H1 (cell line): ENCODE data around the gene PA2G4. TPM values are rescaled to one million over a fixed set of nuclear protein-coding genes. Genes with fewer than 3 reads are reported as not detected.

Source experiments
- ASH2L ChIP-seq: fragments of 200-600, 300-600 bp; sonication (generic); IDR thresholded peaks from one replicate; pipeline ENCODE4 v1.7.1; 2017; ENCODE audit warnings: low read length
- BRCA1 ChIP-seq: IDR thresholded peaks from 2 replicates; pipeline ENCODE4 v1.6.1; 2012; ENCODE audit warnings: low read depth, low read length, improper control_type of control experiment
- CEBPB ChIP-seq: IDR thresholded peaks from 2 replicates; pipeline ENCODE4 v1.6.1; 2012; ENCODE audit warnings: low read depth, low read length
- EGR1 ChIP-seq: IDR thresholded peaks from 2 replicates; pipeline ENCODE4 v1.6.1; 2011; ENCODE audit warnings: low read depth, low read length, borderline replicate concordance
- EP300 ChIP-seq, 2 experiments: IDR thresholded peaks; 1 replicate in 1 of 2; 2 replicates in 1 of 2; pipeline ENCODE4 v1.6.1; 2011 to 2012; ENCODE audit warnings: low read depth in 2 of 2, low read length in 2 of 2, mild to moderate bottlenecking in 2 of 2, borderline replicate concordance in 1 of 2, inconsistent platforms in 1 of 2, moderate library complexity in 1 of 2
- FOSL1 ChIP-seq: IDR thresholded peaks from 2 replicates; pipeline ENCODE4 v1.6.1; 2011; ENCODE audit warnings: mild to moderate bottlenecking, low read depth, low read length, moderate library complexity; ENCODE audit not compliant: insufficient read depth
- POLR2A ChIP-seq, 2 experiments: IDR thresholded peaks; 1 replicate in 1 of 2; 2 replicates in 1 of 2; pipeline ENCODE4 v1.6.1; 2011; ENCODE audit warnings: low read depth in 2 of 2, low read length in 2 of 2, mild to moderate bottlenecking in 2 of 2; ENCODE audit errors: control extremely low read depth in 1 of 2
- POLR2AphosphoS5 ChIP-seq: IDR thresholded peaks from 2 replicates; pipeline ENCODE4 v1.6.1; 2011; ENCODE audit warnings: low read depth, low read length
- RAD21 ChIP-seq, 2 experiments: IDR thresholded peaks in 1 of 2; conservative IDR thresholded peaks in 1 of 2; 2 replicates each; pipeline ENCODE4 v1.6.1; 2011; ENCODE audit warnings: low read depth in 2 of 2, low read length in 2 of 2, improper control_type of control experiment in 1 of 2, inconsistent platforms in 1 of 2, mild to moderate bottlenecking in 1 of 2, moderate library complexity in 1 of 2
- SAP30 ChIP-seq: fragments of 300-600 bp; sonication (generic); IDR thresholded peaks from 2 replicates; pipeline ENCODE4 v1.7.1; 2012; ENCODE audit warnings: low read length, moderate library complexity, mild to moderate bottlenecking, inconsistent platforms; ENCODE audit not compliant: insufficient read depth, insufficient replicate concordance
- TBP ChIP-seq: IDR thresholded peaks from 2 replicates; pipeline ENCODE4 v1.6.1; 2011; ENCODE audit warnings: low read depth, low read length, improper control_type of control experiment
- polyA plus RNA-seq, 7 experiments: library from polyadenylated mRNA; depleted of rRNA in 3 of 7; stranded (reverse) in 5 of 7; unstranded in 2 of 7; fragments of >200 nt in 5 of 7; fragments of 200-250 nt in 2 of 7; gene quantifications; 1 replicate in 5 of 7; 2 replicates in 1 of 7; 4 replicates in 1 of 7; pipeline versions ENCODE4 v1.2.1 to v1.2.3, GENCODE V29; 2011 to 2013; ENCODE audit warnings: missing spikeins in 2 of 7, mixed read lengths in 2 of 7
- total RNA-seq: library from RNA; stranded (reverse); fragmentation: NEBNext Ultra II Directional; extraction: Animal tissue kit (Norgen Biotek cat#: 25700); gene quantifications from 2 replicates; pipeline ENCODE4 v1.2.1, GENCODE V29; 2021
- TF ChIP-seq, protein P1 (sequence below): IDR thresholded peaks from 2 replicates; pipeline ENCODE4 v1.6.1; 2012; ENCODE audit warnings: inconsistent platforms
- TF ChIP-seq, protein P2 (sequence below): IDR thresholded peaks from 2 replicates; pipeline ENCODE4 v1.6.1; 2012; ENCODE audit warnings: inconsistent platforms
- TF ChIP-seq, protein P3 (sequence below): IDR thresholded peaks from 2 replicates; pipeline ENCODE4 v1.6.1; 2011; ENCODE audit warnings: low read length, improper control_type of control experiment

Gene PA2G4
- total and polyA plus RNA-seq, 2 of the 8 experiments (the other 6 are each of a cell fraction or from before 2014, with no cell fraction given): 159 to 242 TPM

DNA sequence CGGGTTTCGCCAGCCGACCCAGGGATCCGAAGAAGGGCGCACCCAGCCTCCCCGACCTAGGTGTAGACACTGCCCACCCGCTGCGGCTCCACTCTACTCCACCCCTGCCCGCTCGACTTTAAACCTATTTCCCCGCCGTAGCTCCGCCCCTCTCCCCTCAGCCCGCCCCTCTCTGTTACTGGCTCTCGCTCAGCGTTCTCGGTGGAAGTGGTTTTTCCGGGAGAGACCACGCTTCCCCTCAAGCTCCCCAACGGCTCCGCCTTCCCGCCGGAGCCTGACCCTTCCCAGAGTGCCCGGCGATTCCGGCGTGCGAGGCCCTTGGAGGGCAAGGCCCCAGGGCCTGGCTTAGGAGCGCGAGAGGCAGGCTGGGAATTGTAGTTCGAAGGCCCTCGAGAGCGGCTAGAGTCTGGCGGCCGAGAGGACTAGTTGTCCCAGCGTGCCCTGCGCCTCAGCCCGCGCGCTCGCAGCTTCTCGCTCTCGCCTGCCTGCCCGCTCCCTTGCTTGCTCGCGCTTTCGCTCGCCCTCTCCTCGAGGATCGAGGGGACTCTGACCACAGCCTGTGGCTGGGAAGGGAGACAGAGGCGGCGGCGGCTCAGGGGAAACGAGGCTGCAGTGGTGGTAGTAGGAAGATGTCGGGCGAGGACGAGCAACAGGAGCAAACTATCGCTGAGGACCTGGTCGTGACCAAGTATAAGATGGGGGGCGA, at the start of gene PA2G4 (continued):
- TF ChIP-seq, protein P1, sequence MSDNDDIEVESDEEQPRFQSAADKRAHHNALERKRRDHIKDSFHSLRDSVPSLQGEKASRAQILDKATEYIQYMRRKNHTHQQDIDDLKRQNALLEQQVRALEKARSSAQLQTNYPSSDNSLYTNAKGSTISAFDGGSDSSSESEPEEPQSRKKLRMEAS: peak; percentile 81
- TF ChIP-seq POLR2A (IDR thresholded peaks at IDR 0.05; ENCODE audit: control extremely low read depth in 1 of 2, low read depth in 2 of 2, low read length in 2 of 2): peak; percentile 69 to 70; a peak in 2 of 3 replicates
- peak; percentile 95 for TF ChIP-seq ASH2L
- no peak for TF ChIP-seq FOSL1
- no peak for TF ChIP-seq EP300 (IDR thresholded peaks at IDR 0.05; ENCODE audit: borderline replicate concordance in 1 of 2, low read depth in 2 of 2, low read length in 2 of 2)
- no peak for TF ChIP-seq SAP30
- no peak for TF ChIP-seq CEBPB
- TF ChIP-seq, protein P2, sequence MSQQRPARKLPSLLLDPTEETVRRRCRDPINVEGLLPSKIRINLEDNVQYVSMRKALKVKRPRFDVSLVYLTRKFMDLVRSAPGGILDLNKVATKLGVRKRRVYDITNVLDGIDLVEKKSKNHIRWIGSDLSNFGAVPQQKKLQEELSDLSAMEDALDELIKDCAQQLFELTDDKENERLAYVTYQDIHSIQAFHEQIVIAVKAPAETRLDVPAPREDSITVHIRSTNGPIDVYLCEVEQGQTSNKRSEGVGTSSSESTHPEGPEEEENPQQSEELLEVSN: peak; percentile 62
- TF ChIP-seq BRCA1: peak; percentile 79
- TF ChIP-seq, protein P3, sequence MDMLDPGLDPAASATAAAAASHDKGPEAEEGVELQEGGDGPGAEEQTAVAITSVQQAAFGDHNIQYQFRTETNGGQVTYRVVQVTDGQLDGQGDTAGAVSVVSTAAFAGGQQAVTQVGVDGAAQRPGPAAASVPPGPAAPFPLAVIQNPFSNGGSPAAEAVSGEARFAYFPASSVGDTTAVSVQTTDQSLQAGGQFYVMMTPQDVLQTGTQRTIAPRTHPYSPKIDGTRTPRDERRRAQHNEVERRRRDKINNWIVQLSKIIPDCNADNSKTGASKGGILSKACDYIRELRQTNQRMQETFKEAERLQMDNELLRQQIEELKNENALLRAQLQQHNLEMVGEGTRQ: no peak
- TF ChIP-seq RAD21 (IDR thresholded peaks at IDR 0.05 in 1 of 2, conservative IDR thresholded peaks at IDR 0.05 in 1 of 2; ENCODE audit: low read depth in 2 of 2, low read length in 2 of 2): no peak
- peak; percentile 57; the same call in 1 of the 2 replicates for TF ChIP-seq TBP
- no peak for TF ChIP-seq EGR1
- TF ChIP-seq POLR2AphosphoS5: peak; percentile 43; the same call in 1 of the 2 replicates
